K562 (cell line): ENCODE data around the gene TP53I3. TPM values are rescaled to one million over a fixed set of nuclear protein-coding genes. Genes with fewer than 3 reads are reported as not detected.
A peak's percentile ranks its signal among the peaks of the same experiment; 100 is the strongest.

Source experiments
- BACH1 ChIP-seq: fragments of 200-800 bp; sonication (Bioruptor generic); IDR thresholded peaks from 2 replicates; pipeline ENCODE4 v1.6.1; 2016; ENCODE audit warnings: missing genetic modification characterization, missing compliant biosample characterization
- BCOR ChIP-seq: fragments of 450-650 bp; IDR thresholded peaks from 2 replicates; pipeline ENCODE4 v1.6.1; 2016
- CBX8 ChIP-seq: fragments of 200-600 bp; sonication (generic); IDR thresholded peaks from 2 replicates; pipeline ENCODE4 v1.6.1; 2012; ENCODE audit warnings: borderline replicate concordance, mixed run types, low read depth, mild to moderate bottlenecking, moderate library complexity, mixed read lengths, low read length, control low read depth, inconsistent platforms; ENCODE audit not compliant: poor library complexity, severe bottlenecking; ENCODE audit errors: extremely low read depth
- CREB3L1 ChIP-seq: fragments of 450-650 bp; IDR thresholded peaks from 2 replicates; pipeline ENCODE4 v1.6.1; 2014; ENCODE audit warnings: low read depth, mild to moderate bottlenecking, moderate library complexity, borderline replicate concordance
- ERF ChIP-seq: fragments of 450-650 bp; formaldehyde crosslinking; IDR thresholded peaks from 2 replicates; pipeline ENCODE4 v1.4.0; 2020; ENCODE audit warnings: mild to moderate bottlenecking, mixed read lengths
- FOSL1 ChIP-seq: fragments of 200-800 bp; sonication (Bioruptor generic); conservative IDR thresholded peaks from 2 replicates; pipeline ENCODE4 v1.6.1; 2016; ENCODE audit warnings: missing genetic modification characterization, missing compliant biosample characterization
- GTF2A2 ChIP-seq: IDR thresholded peaks from 2 replicates; pipeline ENCODE4 v1.6.1; 2016; ENCODE audit warnings: mild to moderate bottlenecking, missing genetic modification characterization, missing compliant biosample characterization
- HDAC3 ChIP-seq: fragments of 450-650 bp; IDR thresholded peaks from 2 replicates; pipeline ENCODE4 v1.6.1; 2018; ENCODE audit warnings: borderline replicate concordance, mild to moderate bottlenecking, moderate library complexity; ENCODE audit not compliant: partially characterized antibody
- ILK ChIP-seq: fragments of 450-650 bp; IDR thresholded peaks from 2 replicates; pipeline ENCODE4 v1.6.1; 2016; ENCODE audit warnings: missing genetic modification characterization, low read depth, mild to moderate bottlenecking, missing compliant biosample characterization, moderate library complexity, borderline replicate concordance
- IRF1 ChIP-seq: sonication (generic); formaldehyde crosslinking; IDR thresholded peaks from 2 replicates; pipeline ENCODE4 v1.8.0; 2022; ENCODE audit warnings: missing genetic modification reagents, mild to moderate bottlenecking, borderline replicate concordance
- IRF2 ChIP-seq: sonication (generic); formaldehyde crosslinking; IDR thresholded peaks from 2 replicates; pipeline ENCODE4 v1.8.1; 2022; ENCODE audit warnings: mild to moderate bottlenecking, missing genetic modification reagents
- LCOR ChIP-seq: sonication (generic); formaldehyde crosslinking; IDR thresholded peaks from 2 replicates; pipeline ENCODE4 v1.8.0; 2022; ENCODE audit warnings: mild to moderate bottlenecking, missing genetic modification reagents
- MCM3 ChIP-seq: fragments of 450-650 bp; IDR thresholded peaks from 2 replicates; pipeline ENCODE4 v1.6.1; 2016
- MLX ChIP-seq, 2 experiments: fragments of 450-650 bp in 1 of 2; sonication (generic) in 1 of 2; formaldehyde crosslinking; conservative IDR thresholded peaks; 2 replicates each; pipeline versions ENCODE4 v1.4.0 to v1.8.1; 2020 to 2022; ENCODE audit warnings: mild to moderate bottlenecking in 1 of 2, missing genetic modification reagents in 1 of 2
- MTA3 ChIP-seq: fragments of 450-650 bp; formaldehyde crosslinking; IDR thresholded peaks from 2 replicates; pipeline ENCODE4 v1.6.1; 2017; ENCODE audit warnings: mild to moderate bottlenecking, borderline replicate concordance
- NFATC3 ChIP-seq: fragments of 450-650 bp; IDR thresholded peaks from 2 replicates; pipeline ENCODE4 v1.6.1; 2017; ENCODE audit warnings: mild to moderate bottlenecking
- NFIC ChIP-seq: fragments of 450-650 bp; IDR thresholded peaks from 2 replicates; pipeline ENCODE4 v1.6.1; 2017; ENCODE audit warnings: mild to moderate bottlenecking, inconsistent platforms
- RAD51 ChIP-seq: fragments of 450-650 bp; IDR thresholded peaks from 2 replicates; pipeline ENCODE4 v1.7.1; 2016; ENCODE audit warnings: low read depth, mild to moderate bottlenecking, borderline replicate concordance
- RBM14 ChIP-seq: fragments of 200-400 bp; formaldehyde crosslinking; IDR thresholded peaks from 2 replicates; pipeline ENCODE4 v1.6.1; 2018; ENCODE audit warnings: low read depth, mild to moderate bottlenecking, low read length, moderate library complexity, borderline replicate concordance; ENCODE audit not compliant: insufficient read depth
- RCOR1 ChIP-seq, 2 experiments: IDR thresholded peaks; 2 replicates each; pipeline ENCODE4 v1.6.1; 2012; ENCODE audit warnings: low read depth in 2 of 2, low read length in 2 of 2, borderline replicate concordance in 1 of 2, improper control_type of control experiment in 1 of 2
- SMAD2 ChIP-seq: fragments of 150-350 bp; IDR thresholded peaks from 2 replicates; pipeline ENCODE4 v1.6.1; 2014; ENCODE audit warnings: low read depth, mild to moderate bottlenecking, low read length
- TAF1 ChIP-seq: IDR thresholded peaks from 2 replicates; pipeline ENCODE4 v1.6.1; 2011; ENCODE audit warnings: mild to moderate bottlenecking, low read length, moderate library complexity; ENCODE audit not compliant: insufficient read depth, control insufficient read depth, severe bottlenecking; ENCODE audit errors: extremely low read depth
- TAL1 ChIP-seq: fragments of 450-650 bp; IDR thresholded peaks from 2 replicates; pipeline ENCODE4 v1.6.1; 2016; ENCODE audit warnings: mild to moderate bottlenecking
- TEAD2 ChIP-seq: fragments of 450-650 bp; IDR thresholded peaks from 2 replicates; pipeline ENCODE4 v1.6.1; 2016; ENCODE audit warnings: missing genetic modification characterization, control low read depth, missing compliant biosample characterization
- ZNF311 ChIP-seq: fragments of 250-450 bp; sonication (Bioruptor Pico); IDR thresholded peaks from 2 replicates; pipeline ENCODE4 v1.4.0; 2020; ENCODE audit warnings: mild to moderate bottlenecking, moderate library complexity
- ZNF668 ChIP-seq: fragments of 250-450 bp; sonication (Bioruptor Pico); IDR thresholded peaks from 2 replicates; pipeline ENCODE4 v1.8.0; 2022; ENCODE audit warnings: mild to moderate bottlenecking, inconsistent platforms
- polyA plus RNA-seq, 8 experiments: library from polyadenylated mRNA; depleted of rRNA in 4 of 8; stranded (reverse) in 5 of 8; unstranded in 3 of 8; fragments of >200 nt; fragmentation: Nextera tagmentation in 2 of 8; fragmentation: Illumina TruSeq in 1 of 8; extraction: Ambion mirVana in 2 of 8; extraction: Trizol in 1 of 8; gene quantifications; 2 replicates each; pipeline versions ENCODE4 v1.2.1 to v1.2.3, GENCODE V29; 2011 to 2014; ENCODE audit warnings: inconsistent platforms in 1 of 8, missing spikeins in 1 of 8
- total RNA-seq, 7 experiments: library from RNA; depleted of rRNA in 6 of 7; stranded (reverse); fragments of >200 nt in 6 of 7; fragmentation: Illumina TruSeq in 2 of 7; extraction: Trizol in 2 of 7; gene quantifications; 2 replicates each; pipeline versions ENCODE4 v1.2.1 to v1.2.3, GENCODE V29; 2011 to 2021; ENCODE audit warnings: low replicate concordance in 1 of 7

TP53I3 gene
- total and polyA plus RNA-seq, 9 of the 15 experiments (the other 6 are each of a cell fraction or from before 2014, with no cell fraction given) = 0.65 to 9.5 (median 5.6) TPM

GRCh38 chr2:24046930-24047702 is 37.5 kb downstream of the TP53I3 start, which contains the start of gene WDCP (continued):
- no peak for TF ChIP-seq CBX8
- TF ChIP-seq HDAC3 = no peak
- no peak for TF ChIP-seq GTF2A2 (tag)
- TF ChIP-seq TAL1 = no peak
- TF ChIP-seq BACH1 = no peak
- peak; percentile 81; the same call in 1 of the 2 replicates for TF ChIP-seq MTA3
- TF ChIP-seq SMAD2 = no peak
- peak; percentile 83 for TF ChIP-seq CREB3L1
- TF ChIP-seq RBM14 = no peak
- TF ChIP-seq ZNF311 (CRISPR knock-in tag) = no peak
- peak; percentile 95 for TF ChIP-seq TAF1
- no peak for TF ChIP-seq ILK (tag)
- no peak for TF ChIP-seq FOSL1 (tag)
- peak in 1 of 2 experiments; percentile 26; a peak in 1 of 4 replicates for TF ChIP-seq RCOR1 (IDR thresholded peaks at IDR 0.05; ENCODE audit: borderline replicate concordance in 1 of 2, low read depth in 2 of 2, low read length in 2 of 2)
- no peak for TF ChIP-seq LCOR (CRISPR knock-in tag)
- no peak for TF ChIP-seq ERF (CRISPR knock-in tag)
- no peak for TF ChIP-seq RAD51
- no peak for TF ChIP-seq IRF2
- TF ChIP-seq NFATC3 = no peak
- no peak for TF ChIP-seq TEAD2 (tag)
- no peak for TF ChIP-seq NFIC
- no peak for TF ChIP-seq BCOR
- no peak for TF ChIP-seq IRF1 (CRISPR knock-in tag)
- TF ChIP-seq MCM3 = no peak
- TF ChIP-seq MLX (CRISPR knock-in tag; conservative IDR thresholded peaks at IDR 0.05) = no peak
- TF ChIP-seq ZNF668 (CRISPR knock-in tag) = no peak
